NT2/D1 (cell line): ENCODE measurements around the gene ISOC2.

Experiments
- DNase-seq: peaks from one replicate; pipeline ENCODE4 v3.0.0-alpha.2; 2011; ENCODE audit warnings: low read depth, low spot score
- H3K27me3 ChIP-seq: 2 replicates; pipeline ENCODE4 v1.6.0; 2011; ENCODE audit warnings: mild to moderate bottlenecking; ENCODE audit not compliant: insufficient read length, insufficient read depth
- H3K36me3 ChIP-seq: 2 replicates; pipeline ENCODE4 v1.6.1; 2011; ENCODE audit warnings: mild to moderate bottlenecking, low read length, mixed read lengths; ENCODE audit not compliant: insufficient read depth, insufficient read length
- H3K4me1 ChIP-seq: 2 replicates; pipeline ENCODE4 v1.5.1; 2011; ENCODE audit not compliant: insufficient read depth, insufficient read length
- H3K4me3 ChIP-seq: 2 replicates; pipeline ENCODE4 v1.5.1; 2011; ENCODE audit warnings: low read depth; ENCODE audit not compliant: insufficient read length
- H3K9ac ChIP-seq: 2 replicates; pipeline ENCODE4 v1.6.0; 2011; ENCODE audit warnings: low read depth; ENCODE audit not compliant: insufficient read length
- H3K9me3 ChIP-seq: 2 replicates; pipeline ENCODE4 v1.5.1; 2011; ENCODE audit warnings: mild to moderate bottlenecking, low read length; ENCODE audit not compliant: insufficient read depth
- SUZ12 ChIP-seq: IDR thresholded peaks from 2 replicates; pipeline ENCODE4 v1.6.1; 2011; ENCODE audit not compliant: insufficient read length, insufficient read depth; ENCODE audit errors: extremely low read depth
- YY1 ChIP-seq: IDR thresholded peaks from 2 replicates; pipeline ENCODE4 v1.6.1; 2011; ENCODE audit not compliant: insufficient read length, insufficient read depth
- ZNF274 ChIP-seq: IDR thresholded peaks from 2 replicates; pipeline ENCODE4 v1.6.1; 2011; ENCODE audit warnings: mild to moderate bottlenecking, low read depth, low read length

The ISOC2 gene

DNA sequence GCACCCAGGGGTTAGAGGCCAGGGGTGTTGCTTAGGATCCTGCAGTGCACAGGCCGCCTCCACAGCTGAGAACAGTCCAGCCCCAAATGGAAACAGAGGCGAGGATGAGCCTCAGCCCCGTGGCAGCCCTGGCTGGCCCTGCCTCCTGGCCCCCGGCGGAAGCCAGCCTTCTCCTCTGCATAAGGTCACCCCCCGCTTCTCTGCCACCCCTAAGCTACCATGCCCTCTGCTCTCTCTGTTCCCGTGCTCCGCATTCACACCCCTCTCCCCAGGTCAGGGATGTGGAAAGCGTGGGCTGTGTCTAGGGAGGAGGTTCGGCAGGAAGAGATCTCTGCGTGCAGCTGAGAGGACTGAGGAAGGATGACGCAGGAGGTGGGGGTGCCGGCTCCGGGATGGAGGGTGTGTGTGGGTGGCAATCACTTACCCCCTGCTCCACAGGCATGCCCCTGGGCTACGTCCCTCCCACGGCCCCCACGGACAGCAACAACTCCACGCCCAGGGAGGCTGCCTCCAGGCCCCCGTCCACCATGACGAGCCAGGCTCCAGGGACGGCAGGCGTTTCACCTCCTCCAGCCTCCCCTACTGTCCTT lies 32.8 kb upstream of the ISOC2 start:
- DNase-seq, result no peak
- H3K27me3 ChIP-seq, result peaks cover 4% of the 10 kb centered on the region
- no peaks in the 10 kb centered on the region for H3K9me3 ChIP-seq
- H3K4me1 ChIP-seq, result peaks cover 19% of the 10 kb centered on the region
- H3K36me3 ChIP-seq, result peaks cover 5% of the 10 kb centered on the region
- peak overlapping the region; percentile 36 for H3K9ac ChIP-seq
- TF ChIP-seq ZNF274, result no peak
- TF ChIP-seq SUZ12, result no peak
- no peak for TF ChIP-seq YY1
- H3K4me3 ChIP-seq, result no peak overlapping the region

DNA sequence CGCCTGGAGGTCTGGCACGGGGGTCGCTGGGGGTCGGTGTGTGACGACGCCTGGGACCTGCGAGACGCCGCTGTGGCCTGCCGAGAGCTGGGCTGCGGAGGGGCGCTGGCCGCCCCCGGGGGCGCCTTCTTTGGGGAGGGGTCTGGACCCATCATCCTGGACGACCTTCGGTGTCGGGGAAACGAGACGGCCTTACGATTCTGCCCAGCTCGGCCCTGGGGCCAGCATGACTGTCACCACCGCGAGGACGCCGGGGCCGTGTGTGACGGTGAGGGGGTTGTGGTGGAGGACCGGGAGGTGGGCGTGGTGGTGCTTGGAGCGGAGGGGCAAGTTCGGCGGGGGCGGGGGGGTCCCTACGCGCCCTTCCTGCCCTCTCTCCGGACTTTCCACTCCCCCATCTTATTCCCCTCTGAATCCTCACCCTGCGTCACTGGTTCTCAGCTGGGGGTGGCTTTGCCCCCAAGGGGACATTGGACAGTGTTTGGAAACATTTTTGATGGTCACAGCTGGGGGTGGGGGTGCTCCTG lies 32.3 kb upstream of the ISOC2 start:
- no peak for TF ChIP-seq SUZ12
- no peak for TF ChIP-seq ZNF274
- no peak for TF ChIP-seq YY1
- Histone ChIP-seq H3K9ac (no peak overlapping the region), H3K27me3 (peaks cover 4% of the 10 kb centered on the region), H3K36me3 (peaks cover 5% of the 10 kb centered on the region), H3K4me1 (peaks cover 19% of the 10 kb centered on the region), H3K4me3 (no peak overlapping the region), H3K9me3 (no peaks in the 10 kb centered on the region)
- DNase-seq, result no peak

DNA sequence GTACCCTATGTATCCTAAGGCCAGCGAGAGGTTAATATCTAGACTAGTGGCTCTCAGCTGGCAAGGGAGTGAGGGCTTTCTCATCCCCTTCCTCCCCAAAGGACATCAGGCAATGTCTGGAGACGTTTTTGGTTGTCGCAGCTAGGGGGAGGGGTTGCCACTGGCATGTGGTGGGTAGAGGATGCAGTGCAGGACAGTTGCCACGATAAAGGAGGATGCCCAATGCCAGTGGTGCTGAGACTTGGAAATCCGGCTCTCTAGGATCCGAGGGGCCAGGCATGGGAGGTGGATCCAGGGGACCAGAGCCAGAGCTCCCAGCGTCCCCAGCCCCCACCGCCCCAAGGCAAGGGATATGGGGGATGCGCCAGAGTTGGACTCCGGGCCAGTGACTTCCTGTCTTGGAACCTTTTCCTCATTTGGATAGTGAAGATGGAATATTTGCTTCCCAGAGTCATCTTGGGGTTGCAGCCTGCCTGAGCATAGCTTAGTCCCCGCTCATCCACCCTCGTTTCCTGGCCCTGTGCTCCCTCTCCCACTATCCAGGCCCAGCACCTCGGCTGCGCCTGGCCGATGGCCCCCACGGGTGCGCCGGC lies 31.7 kb upstream of the ISOC2 start:
- peaks cover 5% of the 10 kb centered on the region for H3K36me3 ChIP-seq
- no peaks in the 10 kb centered on the region for H3K9me3 ChIP-seq
- peaks cover 21% of the 10 kb centered on the region for H3K4me1 ChIP-seq
- TF ChIP-seq ZNF274 (no peak), YY1 (no peak), SUZ12 (no peak)
- no peaks in the 10 kb centered on the region for H3K27me3 ChIP-seq
- no peak overlapping the region for H3K4me3 ChIP-seq
- DNase-seq, result no peak
- H3K9ac ChIP-seq, result no peak overlapping the region

DNA sequence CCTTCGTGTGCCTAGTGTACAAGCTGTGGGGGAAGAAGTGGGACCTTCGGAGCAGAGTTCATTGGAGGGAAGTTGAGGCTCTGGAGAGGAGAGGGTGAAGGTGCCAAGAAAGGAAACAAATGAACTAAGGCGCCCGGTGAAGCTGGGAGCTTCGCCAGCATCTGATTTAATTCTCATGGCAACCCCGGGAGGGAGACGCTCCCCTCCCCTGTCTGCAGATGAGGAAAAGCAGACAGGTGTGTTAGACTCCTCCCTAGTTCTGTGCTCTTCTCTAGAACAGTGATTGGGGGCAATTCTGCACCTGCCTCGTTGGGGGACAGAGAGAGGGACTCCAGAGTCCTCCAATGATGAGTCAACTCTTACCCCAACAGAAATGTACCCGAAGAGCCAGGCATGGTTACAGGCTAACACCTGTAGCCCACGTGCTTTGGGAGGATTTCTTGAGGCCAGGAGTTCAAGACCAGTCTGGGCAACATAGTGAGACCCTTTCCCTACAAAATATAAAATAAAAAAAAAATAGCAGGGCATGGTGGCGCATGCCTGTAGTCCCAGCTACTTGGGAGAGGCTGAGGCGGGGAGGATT lies 31.0 kb upstream of the ISOC2 start:
- no peaks in the 10 kb centered on the region for H3K9me3 ChIP-seq
- H3K9ac ChIP-seq, result no peak overlapping the region
- TF ChIP-seq SUZ12 (no peak), YY1 (no peak), ZNF274 (no peak)
- peaks cover 23% of the 10 kb centered on the region for H3K4me1 ChIP-seq
- no peak for DNase-seq
- no peak overlapping the region for H3K4me3 ChIP-seq
- H3K27me3 ChIP-seq, result no peaks in the 10 kb centered on the region
- peaks cover 5% of the 10 kb centered on the region for H3K36me3 ChIP-seq

DNA sequence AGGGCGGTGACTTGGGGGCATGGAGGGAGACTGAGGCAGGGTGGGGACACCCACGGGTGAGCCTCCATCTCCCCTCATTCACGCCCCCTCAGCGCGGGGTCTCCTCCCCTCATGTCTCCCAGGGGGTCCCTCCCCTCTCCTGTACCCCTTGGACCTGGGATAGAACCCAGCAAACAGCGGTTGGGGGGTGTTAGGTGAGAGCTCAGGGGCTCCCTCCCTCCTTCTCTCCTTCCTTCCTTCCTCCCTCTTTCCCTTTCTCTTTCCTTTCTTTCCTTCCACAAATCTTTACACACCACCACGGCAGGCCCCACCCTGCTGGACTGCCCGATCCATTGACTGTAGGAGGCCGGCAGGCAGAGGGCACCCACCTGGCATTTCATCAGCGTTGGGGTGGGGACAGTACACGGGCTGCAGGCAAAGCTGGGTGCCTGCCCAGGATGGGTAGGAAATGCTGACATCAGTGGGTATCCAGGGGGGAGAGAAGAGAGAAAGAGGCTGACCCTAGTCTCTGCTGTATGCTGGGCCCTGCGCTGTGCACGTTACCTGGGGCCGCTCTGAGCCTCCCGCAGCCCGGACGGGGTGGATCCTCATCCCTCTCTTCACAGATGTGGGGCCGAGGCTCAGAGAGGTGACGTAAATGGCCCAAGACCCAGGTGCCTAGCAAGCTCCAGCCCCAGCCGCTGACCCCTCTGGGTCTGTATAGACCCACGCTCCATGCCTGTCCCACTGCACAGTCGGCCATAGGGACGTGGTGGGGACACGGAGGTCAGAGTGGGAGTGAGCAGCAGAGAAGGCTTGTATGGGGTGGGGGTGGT lies 30.3 kb upstream of the ISOC2 start:
- TF ChIP-seq ZNF274, result no peak
- no peak for TF ChIP-seq SUZ12
- TF ChIP-seq YY1, result no peak
- DNase-seq, result no peak
- Histone ChIP-seq H3K4me3 (no peak overlapping the region), H3K27me3 (no peaks in the 10 kb centered on the region), H3K4me1 (peaks cover 23% of the 10 kb centered on the region), H3K9ac (no peak overlapping the region), H3K36me3 (no peaks in the 10 kb centered on the region), H3K9me3 (no peaks in the 10 kb centered on the region)

DNA sequence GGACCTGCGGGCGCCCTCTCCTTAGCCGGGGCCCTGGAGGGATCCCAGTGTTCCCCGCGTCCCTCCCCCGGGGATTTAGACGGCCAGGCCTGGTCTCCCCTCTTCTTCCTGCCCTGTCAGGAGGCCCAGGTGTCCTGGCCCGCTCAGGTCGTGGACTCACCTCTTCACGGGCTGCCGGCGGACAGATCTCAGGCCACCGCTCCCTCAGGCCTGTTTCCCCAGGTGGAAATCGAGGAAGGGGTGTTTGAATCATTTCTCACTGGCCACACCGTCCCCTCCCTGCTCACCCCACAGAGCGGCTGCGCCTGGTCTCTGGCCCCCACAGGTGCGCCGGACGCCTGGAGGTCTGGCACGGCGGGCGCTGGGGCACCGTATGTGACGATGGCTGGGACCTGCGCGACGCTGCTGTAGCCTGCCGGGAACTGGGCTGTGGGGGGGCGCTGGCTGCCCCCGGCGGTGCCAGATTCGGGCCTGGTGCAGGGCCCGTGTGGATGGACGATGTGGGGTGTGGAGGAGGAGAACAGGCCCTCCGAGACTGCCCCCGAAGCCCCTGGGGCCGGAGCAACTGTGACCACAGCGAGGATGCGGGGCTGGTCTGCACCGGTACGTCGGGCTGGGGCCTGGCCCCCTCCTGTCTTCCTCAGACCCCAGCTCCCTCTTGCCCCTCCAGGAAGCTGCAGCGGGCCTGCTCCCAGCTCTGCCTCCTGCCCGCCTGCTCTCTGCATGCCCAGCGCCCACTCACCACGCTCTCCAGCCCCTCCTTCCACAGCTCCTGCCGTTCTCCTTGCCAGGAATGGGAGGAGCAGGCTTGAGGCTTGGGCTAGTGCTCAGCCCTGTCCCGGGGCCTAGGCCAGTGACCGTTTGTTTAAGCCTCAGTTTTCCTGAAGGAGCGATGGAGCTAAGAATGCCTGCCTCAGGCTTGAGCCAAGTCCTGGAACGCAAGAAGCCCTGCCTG lies 29.3 kb upstream of the ISOC2 start:
- Histone ChIP-seq H3K4me1 (peaks cover 28% of the 10 kb centered on the region), H3K27me3 (no peaks in the 10 kb centered on the region), H3K9ac (no peak overlapping the region), H3K36me3 (peaks cover 6% of the 10 kb centered on the region), H3K4me3 (no peak overlapping the region), H3K9me3 (no peaks in the 10 kb centered on the region)
- DNase-seq, result no peak
- TF ChIP-seq ZNF274, result no peak
- no peak for TF ChIP-seq SUZ12
- TF ChIP-seq YY1, result no peak
